GM12801 (cell line): ENCODE results near the gene BRSK2.

ENCODE experiments used
- CTCF ChIP-seq: IDR thresholded peaks from one replicate; pipeline ENCODE4 v1.5.1; 2011; ENCODE audit warnings: control low read depth; ENCODE audit not compliant: insufficient read length; ENCODE audit errors: extremely low read depth

The BRSK2 gene

GRCh38 chr11:1370186-1371025, 19.3 kb upstream of the BRSK2 start:
- no peak for TF ChIP-seq CTCF

DNA sequence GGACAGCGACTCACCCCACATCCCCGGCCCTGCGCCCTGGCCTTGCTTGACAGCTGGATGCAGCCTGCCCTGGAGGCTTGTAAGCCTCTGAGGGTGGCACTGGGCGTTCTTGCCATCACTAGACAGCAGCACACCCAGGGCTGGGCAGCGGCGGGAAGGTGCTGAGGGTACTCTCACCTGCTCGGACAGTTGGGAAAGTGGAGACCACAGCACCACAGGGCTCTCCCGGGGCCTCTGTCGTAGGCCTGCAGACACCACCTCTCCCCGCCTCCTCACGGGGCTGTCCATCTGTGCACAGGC, 18.8 kb upstream of the BRSK2 start:
- TF ChIP-seq CTCF = no peak

GRCh38 chr11:1371377-1371776, 18.4 kb upstream of the BRSK2 start:
- no peak for TF ChIP-seq CTCF

GRCh38 chr11:1371836-1372465, 17.8 kb upstream of the BRSK2 start:
- TF ChIP-seq CTCF = no peak

DNA sequence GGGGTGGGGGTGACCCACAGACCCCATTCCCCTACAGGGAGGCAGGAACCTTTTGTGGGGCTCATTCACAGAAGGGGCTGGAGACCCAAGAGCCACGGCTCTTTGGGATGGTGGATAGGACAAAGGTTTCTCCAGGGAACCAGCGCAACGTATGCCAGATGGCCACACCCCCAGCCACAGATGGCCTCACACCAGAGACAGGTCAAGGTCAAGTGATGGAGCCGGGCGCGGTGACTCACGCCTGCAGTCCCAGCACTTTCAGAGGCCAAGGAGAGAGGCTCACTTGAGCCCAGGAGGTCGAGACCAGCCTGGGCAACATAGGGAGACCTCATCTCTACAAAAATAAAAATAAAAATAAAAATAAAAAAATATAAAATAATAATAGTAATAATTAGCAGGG, 17.1 kb upstream of the BRSK2 start:
- no peak for TF ChIP-seq CTCF

- no peak for TF ChIP-seq CTCF
These were observed 16.1 kb upstream of the BRSK2 start for GRCh38 chr11:1373536-1374214.

- TF ChIP-seq CTCF = no peak
These were observed 14.4 kb upstream of the BRSK2 start for GRCh38 chr11:1375161-1375954.
